K562 (cell line): ENCODE measurements around the gene SH3D21. TPM values are rescaled to one million over a fixed set of nuclear protein-coding genes. Genes with fewer than 3 reads are reported as not detected.

Experiments
- ATAC-seq: fragments of 200-7000 bp; cut with Tn5 transposase; 3 replicates; pipeline ENCODE4 v1.9.1; 2020; ENCODE audit warnings: moderate library complexity
- BruUV-seq: library from RNA; stranded (reverse); fragments of 400-500 nt; replicated peaks from 2 replicates; lab custom pipeline; 2021; lab: Mats Ljungman, UMichigan
- CTCF ChIA-PET: fragments of 300-600 bp; formaldehyde crosslinking; extraction: SDS; loops from one replicate; lab custom pipeline; 2021; ENCODE audit warnings: low intra/inter-chr PET ratio; lab: Yijun Ruan, JAX
- POLR2A ChIA-PET: fragments of 300-600, 350-650 bp; sonication (Branson Sonifier 250); formaldehyde crosslinking; extraction: SDS; loops from one replicate; lab custom pipeline; 2021; ENCODE audit warnings: antibody characterized with exemption, inconsistent platforms; lab: Yijun Ruan, JAX
- DNase-seq, 4 experiments: peaks; one replicate each; pipeline versions ENCODE4 v3.0.0 to v3.0.0-alpha.2; 2011 to 2018; ENCODE audit warnings: low spot score in 3 of 4, mixed read lengths in 3 of 4; ENCODE audit errors: extremely low read depth in 1 of 4
- FAIRE-seq: peaks from 2 replicates; lab custom pipeline; 2011; peaks lifted over from hg19 to GRCh38; lab: Jason Lieb, UNC
- H2AFZ ChIP-seq: 2 replicates; pipeline ENCODE4 v1.6.0; 2011; ENCODE audit warnings: low read depth, low read length, control low read depth, inconsistent platforms
- H3K27ac ChIP-seq: fragments of 200-600 bp; 3 replicates; pipeline ENCODE4 v1.8.0; 2011; ENCODE audit warnings: low read depth, mild to moderate bottlenecking, control low read depth, inconsistent platforms, low read length, moderate library complexity, mixed read lengths; ENCODE audit errors: extremely low read depth
- H3K27me3 ChIP-seq, 2 experiments: fragments of 300-600 bp in 1 of 2; 2 replicates in 1 of 2; 3 replicates in 1 of 2; pipeline versions ENCODE4 v1.6.0 to v1.8.0; 2011; ENCODE audit warnings: inconsistent platforms in 2 of 2, low read length in 2 of 2, mild to moderate bottlenecking in 1 of 2, mixed read lengths in 1 of 2, moderate library complexity in 1 of 2; ENCODE audit not compliant: control insufficient read depth in 2 of 2, insufficient read depth in 2 of 2
- H3K36me3 ChIP-seq: fragments of 300-600 bp; 3 replicates; pipeline ENCODE4 v1.8.0; 2011; ENCODE audit warnings: mild to moderate bottlenecking, low read length, inconsistent platforms; ENCODE audit not compliant: control insufficient read depth, insufficient read depth
- H3K4me1 ChIP-seq, 2 experiments: fragments of 200-600 bp in 1 of 2; replicated peaks in 1 of 2; 2 replicates in 1 of 2; 3 replicates in 1 of 2; pipeline versions ENCODE4 v1.5.1 to v1.8.0; 2011; ENCODE audit warnings: inconsistent platforms in 2 of 2, low read length in 2 of 2, mild to moderate bottlenecking in 1 of 2, mixed read lengths in 1 of 2, moderate library complexity in 1 of 2; ENCODE audit not compliant: control insufficient read depth in 2 of 2, insufficient read depth in 2 of 2
- H3K4me2 ChIP-seq: 2 replicates; pipeline ENCODE4 v1.6.1; 2011; ENCODE audit warnings: low read length, control low read depth, inconsistent platforms, mixed read lengths; ENCODE audit not compliant: insufficient read depth
- H3K4me3 ChIP-seq: fragments of 200-600 bp; sonication (generic), shearing (Covaris generic); 2 replicates; pipeline ENCODE4 v1.5.1; 2016; ENCODE audit warnings: control low read depth, inconsistent platforms
- H3K79me2 ChIP-seq: fragments of 200-600 bp; 3 replicates; pipeline ENCODE4 v1.8.0; 2011; ENCODE audit warnings: low read length, inconsistent platforms; ENCODE audit not compliant: control insufficient read depth, insufficient read depth
- H3K9ac ChIP-seq, 2 experiments: 2 replicates each; pipeline versions ENCODE4 v1.6.0 to v1.6.1; 2011; ENCODE audit warnings: low read depth in 2 of 2, low read length in 2 of 2, control low read depth in 1 of 2, inconsistent platforms in 1 of 2, mild to moderate bottlenecking in 1 of 2, mixed read lengths in 1 of 2; ENCODE audit not compliant: insufficient read depth in 1 of 2
- H3K9me1 ChIP-seq: one replicate; pipeline ENCODE4 v1.6.0; 2011; ENCODE audit warnings: inconsistent platforms, mild to moderate bottlenecking, low read length, moderate library complexity; ENCODE audit not compliant: control insufficient read depth, insufficient read depth
- H3K9me3 ChIP-seq: replicated peaks from 2 replicates; pipeline ENCODE4 v1.5.1; 2011; ENCODE audit warnings: low read depth, low read length, inconsistent platforms; ENCODE audit not compliant: control insufficient read depth, insufficient read depth
- H4K20me1 ChIP-seq: replicated peaks from 2 replicates; pipeline ENCODE4 v1.6.1; 2011; ENCODE audit warnings: low read length, inconsistent platforms, mixed read lengths; ENCODE audit not compliant: control insufficient read depth, insufficient read depth
- MYNN ChIP-seq, 2 experiments: sonication (generic); formaldehyde crosslinking in 1 of 2; IDR thresholded peaks; 2 replicates each; pipeline versions ENCODE4 v1.5.0 to v1.6.1; 2016 to 2020; ENCODE audit warnings: antibody characterized with exemption in 1 of 2, missing genetic modification reagents in 1 of 2
- NCOR1 ChIP-seq: fragments of 450-650 bp; IDR thresholded peaks from 2 replicates; pipeline ENCODE4 v1.6.1; 2016; ENCODE audit warnings: mild to moderate bottlenecking, moderate library complexity
- RB1 ChIP-seq: fragments of 450-650 bp; IDR thresholded peaks from 2 replicates; pipeline ENCODE4 v1.6.1; 2017; ENCODE audit warnings: low read depth, mild to moderate bottlenecking
- ZFP1 ChIP-seq: fragments of 450-650 bp; formaldehyde crosslinking; IDR thresholded peaks from 2 replicates; pipeline ENCODE4 v1.4.0; 2020; ENCODE audit warnings: mild to moderate bottlenecking, mixed read lengths
- WGBS: fragments of 100-300 bp; shearing (Covaris generic); methylation state at CpG from one replicate; pipeline ENCODE4 v1.1.6; 2016; ENCODE audit warnings: low coverage, mixed read lengths; ENCODE audit not compliant: insufficient coverage; ENCODE audit errors: missing lambda C conversion rate; 5-methylcytosine and 5-hydroxymethylcytosine counted together
- in situ Hi-C: fragments of 300-500 bp; cut with MboI; formaldehyde crosslinking; loops from 4 replicates; pipeline ENCODE4 v1.15.0; 2018; ENCODE audit warnings: inconsistent platforms, mixed read lengths
- intact Hi-C: fragments of 100-400 bp; cut with micrococcal nuclease; formaldehyde crosslinking; loops from 2 replicates; pipeline ENCODE4 v1.14.2; 2022
- polyA plus RNA-seq, 8 experiments: library from polyadenylated mRNA; depleted of rRNA in 4 of 8; stranded (reverse) in 5 of 8; unstranded in 3 of 8; fragments of >200 nt; fragmentation: Nextera tagmentation in 2 of 8; fragmentation: Illumina TruSeq in 1 of 8; extraction: Ambion mirVana in 2 of 8; extraction: Trizol in 1 of 8; gene quantifications; 2 replicates each; pipeline versions ENCODE4 v1.2.1 to v1.2.3, GENCODE V29; 2011 to 2014; ENCODE audit warnings: inconsistent platforms in 1 of 8, missing spikeins in 1 of 8
- total RNA-seq, 7 experiments: library from RNA; depleted of rRNA in 6 of 7; stranded (reverse); fragments of >200 nt in 6 of 7; fragmentation: Illumina TruSeq in 2 of 7; extraction: Trizol in 2 of 7; gene quantifications; 2 replicates each; pipeline versions ENCODE4 v1.2.1 to v1.2.3, GENCODE V29; 2011 to 2021; ENCODE audit warnings: low replicate concordance in 1 of 7
- TF ChIP-seq, protein P1 (sequence below): fragments of 200-800 bp; sonication (Bioruptor generic); IDR thresholded peaks from 2 replicates; pipeline ENCODE4 v1.6.1; 2017; ENCODE audit warnings: missing genetic modification characterization, missing compliant biosample characterization
- TF ChIP-seq, protein P2 (sequence below), 3 experiments: fragments of 200-800 bp in 1 of 3; sonication (Bioruptor generic) in 1 of 3; sonication (generic) in 1 of 3; formaldehyde crosslinking in 1 of 3; IDR thresholded peaks; 2 replicates each; pipeline versions ENCODE4 v1.6.1 to v1.8.0; 2016 to 2022; ENCODE audit warnings: mild to moderate bottlenecking in 2 of 3, missing compliant biosample characterization in 2 of 3, missing genetic modification characterization in 2 of 3, missing genetic modification reagents in 1 of 3
- TF ChIP-seq, protein P3 (sequence below), 3 experiments: IDR thresholded peaks in 2 of 3; conservative IDR thresholded peaks in 1 of 3; 2 replicates each; pipeline ENCODE4 v1.5.1; 2011 to 2012; ENCODE audit warnings: low read length in 3 of 3, mild to moderate bottlenecking in 3 of 3, control low read depth in 2 of 3, improper control_type of control experiment in 1 of 3, inconsistent platforms in 1 of 3, low read depth in 1 of 3, mixed read lengths in 1 of 3, moderate library complexity in 1 of 3; ENCODE audit not compliant: insufficient read depth in 2 of 3
- TF ChIP-seq, protein P4 (sequence below): fragments of 450-650 bp; formaldehyde crosslinking; IDR thresholded peaks from 2 replicates; pipeline ENCODE4 v1.4.0; 2020; ENCODE audit warnings: mild to moderate bottlenecking, moderate library complexity

Gene SH3D21
- total and polyA plus RNA-seq, 9 of the 15 experiments (the other 6 are each of a cell fraction or from before 2014, with no cell fraction given) = 0.01 to 4.7 (median 1.8) TPM

DNA sequence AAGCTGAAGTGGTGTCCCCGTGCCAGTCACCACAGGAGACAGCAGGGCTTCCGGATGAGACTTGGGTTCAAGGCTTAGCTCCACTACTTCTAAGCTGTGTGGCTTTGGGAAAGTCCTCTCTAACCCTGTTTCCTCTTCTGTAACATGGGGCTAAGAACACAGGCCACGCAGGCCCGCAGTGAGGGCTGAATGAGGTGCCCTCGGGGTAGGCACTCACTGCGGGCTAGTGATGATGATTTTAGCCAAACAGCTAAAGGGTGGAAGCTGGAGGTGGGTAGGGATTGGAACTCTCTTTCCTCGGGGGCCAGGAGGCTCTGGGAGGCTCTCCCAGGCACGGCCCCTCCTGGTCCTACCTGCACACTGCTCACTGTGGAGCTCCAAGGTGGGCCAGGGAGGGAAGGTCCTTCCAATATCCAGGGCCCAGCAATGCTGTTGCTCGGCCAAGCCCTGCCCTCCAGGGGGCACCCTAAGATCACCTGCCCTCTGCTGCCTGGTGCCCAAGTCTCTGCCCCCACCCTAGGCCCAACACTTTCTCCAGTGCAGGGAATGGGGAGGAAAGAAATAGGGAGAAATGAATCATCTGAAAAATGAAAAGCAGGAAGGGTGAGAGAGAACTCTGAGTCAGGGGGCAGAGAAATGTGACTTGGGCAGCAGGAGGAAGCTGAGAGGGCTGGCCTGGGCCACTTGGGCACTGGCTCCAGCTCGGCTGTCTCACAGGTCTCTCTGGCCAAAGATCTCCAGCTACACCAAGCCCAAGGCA, 36.4 kb downstream of the SH3D21 start:
- peaks cover 5% of the 10 kb centered on the region for H3K9me1 ChIP-seq
- H3K36me3 ChIP-seq = peaks cover 78% of the 10 kb centered on the region; the same call in 2 of the 3 replicates
- in situ Hi-C loops (no loop called here), intact Hi-C loops (loop anchor here (1.0 kb wide), 1 partner anchor 78 kb away; no protein-coding TSS in a partner anchor)
- peak; percentile 70 for ATAC-seq
- H3K27me3 ChIP-seq = no peaks in the 10 kb centered on the region
- peak; percentile 31 to 62 (median 48) for DNase-seq
- no peak overlapping the region for H3K4me2 ChIP-seq
- 79% methylated on average over 10 of the region's 10 CpGs for WGBS
- no peak overlapping the region for H2AFZ ChIP-seq
- no TSS peak for BruUV-seq
- H3K4me1 ChIP-seq = peaks cover 0 to 44% of the 10 kb centered on the region in 2 experiments; a peak in 4 of 5 replicates
- H3K9ac ChIP-seq = peak overlapping the region in 1 of 2 experiments; percentile 21; a peak in 2 of 4 replicates
- H3K27ac ChIP-seq = no peak overlapping the region
- H3K9me3 ChIP-seq = no peaks in the 10 kb centered on the region
- peak; percentile 76 for FAIRE-seq
- ChIA-PET CTCF (interaction anchor here (0.6 to 2.5 kb wide), 2 partner anchors 78 to 166 kb away, joined by 3 to 27 read pairs; no protein-coding TSS in a partner anchor), POLR2A (interaction anchor here (0.6 to 2.0 kb wide), 8 partner anchors 9 to 481 kb away, joined by 3 to 10 read pairs (median 4); no protein-coding TSS in a partner anchor)
- H3K79me2 ChIP-seq = no peaks in the 10 kb centered on the region
- H4K20me1 ChIP-seq = peaks cover 7% of the 10 kb centered on the region; the same call in 1 of the 2 replicates
- H3K4me3 ChIP-seq = no peak overlapping the region
- TF ChIP-seq, protein P1, sequence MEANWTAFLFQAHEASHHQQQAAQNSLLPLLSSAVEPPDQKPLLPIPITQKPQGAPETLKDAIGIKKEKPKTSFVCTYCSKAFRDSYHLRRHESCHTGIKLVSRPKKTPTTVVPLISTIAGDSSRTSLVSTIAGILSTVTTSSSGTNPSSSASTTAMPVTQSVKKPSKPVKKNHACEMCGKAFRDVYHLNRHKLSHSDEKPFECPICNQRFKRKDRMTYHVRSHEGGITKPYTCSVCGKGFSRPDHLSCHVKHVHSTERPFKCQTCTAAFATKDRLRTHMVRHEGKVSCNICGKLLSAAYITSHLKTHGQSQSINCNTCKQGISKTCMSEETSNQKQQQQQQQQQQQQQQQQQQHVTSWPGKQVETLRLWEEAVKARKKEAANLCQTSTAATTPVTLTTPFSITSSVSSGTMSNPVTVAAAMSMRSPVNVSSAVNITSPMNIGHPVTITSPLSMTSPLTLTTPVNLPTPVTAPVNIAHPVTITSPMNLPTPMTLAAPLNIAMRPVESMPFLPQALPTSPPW = peak; percentile 22; the same call in 1 of the 2 replicates
- TF ChIP-seq MYNN (IDR thresholded peaks at IDR 0.05) (0 out of 2 replicates have a peak, but pooled peaks have one; percentile 17), MYNN (CRISPR knock-in tag; IDR thresholded peaks at IDR 0.05) (no peak), ZFP1 (no peak), NCOR1 (no peak), RB1 (0 out of 2 replicates have a peak, but pooled peaks have one; percentile 37)
- TF ChIP-seq, protein P2, sequence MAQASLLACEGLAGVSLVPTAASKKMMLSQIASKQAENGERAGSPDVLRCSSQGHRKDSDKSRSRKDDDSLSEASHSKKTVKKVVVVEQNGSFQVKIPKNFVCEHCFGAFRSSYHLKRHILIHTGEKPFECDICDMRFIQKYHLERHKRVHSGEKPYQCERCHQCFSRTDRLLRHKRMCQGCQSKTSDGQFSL (CRISPR knock-in tag; IDR thresholded peaks at IDR 0.05) = 0 out of 2 replicates have a peak, but pooled peaks have one; percentile 19
- TF ChIP-seq, protein P2 (tag; IDR thresholded peaks at IDR 0.05) = no peak
- TF ChIP-seq, protein P3, sequence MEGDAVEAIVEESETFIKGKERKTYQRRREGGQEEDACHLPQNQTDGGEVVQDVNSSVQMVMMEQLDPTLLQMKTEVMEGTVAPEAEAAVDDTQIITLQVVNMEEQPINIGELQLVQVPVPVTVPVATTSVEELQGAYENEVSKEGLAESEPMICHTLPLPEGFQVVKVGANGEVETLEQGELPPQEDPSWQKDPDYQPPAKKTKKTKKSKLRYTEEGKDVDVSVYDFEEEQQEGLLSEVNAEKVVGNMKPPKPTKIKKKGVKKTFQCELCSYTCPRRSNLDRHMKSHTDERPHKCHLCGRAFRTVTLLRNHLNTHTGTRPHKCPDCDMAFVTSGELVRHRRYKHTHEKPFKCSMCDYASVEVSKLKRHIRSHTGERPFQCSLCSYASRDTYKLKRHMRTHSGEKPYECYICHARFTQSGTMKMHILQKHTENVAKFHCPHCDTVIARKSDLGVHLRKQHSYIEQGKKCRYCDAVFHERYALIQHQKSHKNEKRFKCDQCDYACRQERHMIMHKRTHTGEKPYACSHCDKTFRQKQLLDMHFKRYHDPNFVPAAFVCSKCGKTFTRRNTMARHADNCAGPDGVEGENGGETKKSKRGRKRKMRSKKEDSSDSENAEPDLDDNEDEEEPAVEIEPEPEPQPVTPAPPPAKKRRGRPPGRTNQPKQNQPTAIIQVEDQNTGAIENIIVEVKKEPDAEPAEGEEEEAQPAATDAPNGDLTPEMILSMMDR (IDR thresholded peaks at IDR 0.05 in 2 of 3, conservative IDR thresholded peaks at IDR 0.05 in 1 of 3; ENCODE audit: insufficient read depth in 2 of 3, low read depth in 1 of 3, low read length in 3 of 3) = peak; percentile 71 to 79 (median 79)
- TF ChIP-seq, protein P4, sequence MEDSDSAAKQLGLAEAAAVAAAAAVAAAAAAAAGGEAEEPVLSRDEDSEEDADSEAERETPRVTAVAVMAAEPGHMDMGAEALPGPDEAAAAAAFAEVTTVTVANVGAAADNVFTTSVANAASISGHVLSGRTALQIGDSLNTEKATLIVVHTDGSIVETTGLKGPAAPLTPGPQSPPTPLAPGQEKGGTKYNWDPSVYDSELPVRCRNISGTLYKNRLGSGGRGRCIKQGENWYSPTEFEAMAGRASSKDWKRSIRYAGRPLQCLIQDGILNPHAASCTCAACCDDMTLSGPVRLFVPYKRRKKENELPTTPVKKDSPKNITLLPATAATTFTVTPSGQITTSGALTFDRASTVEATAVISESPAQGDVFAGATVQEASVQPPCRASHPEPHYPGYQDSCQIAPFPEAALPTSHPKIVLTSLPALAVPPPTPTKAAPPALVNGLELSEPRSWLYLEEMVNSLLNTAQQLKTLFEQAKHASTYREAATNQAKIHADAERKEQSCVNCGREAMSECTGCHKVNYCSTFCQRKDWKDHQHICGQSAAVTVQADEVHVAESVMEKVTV (CRISPR knock-in tag) = peak; percentile 64
